Endodermal cell (in vitro differentiated cells): Measurements from ENCODE around the gene SND1. TPM values are rescaled to one million over a fixed set of nuclear protein-coding genes. Genes with fewer than 3 reads are reported as not detected.

Experiments
- DNase-seq: peaks from one replicate; pipeline ENCODE4 v3.0.0-alpha.2; 2017
- H3K27ac ChIP-seq: 2 replicates; pipeline ENCODE4 v1.5.1; 2013; ENCODE audit warnings: mild to moderate bottlenecking, low read depth, low read length, moderate library complexity
- H3K27me3 ChIP-seq: 2 replicates; pipeline ENCODE4 v1.6.1; 2013; ENCODE audit warnings: mild to moderate bottlenecking, low read length, moderate library complexity; ENCODE audit not compliant: insufficient read depth, control insufficient read depth, poor library complexity, severe bottlenecking
- H3K36me3 ChIP-seq: 2 replicates; pipeline ENCODE4 v1.7.0; 2013; ENCODE audit warnings: mild to moderate bottlenecking, low read length, moderate library complexity; ENCODE audit not compliant: control insufficient read depth, insufficient read depth
- H3K4me1 ChIP-seq: one replicate; pipeline ENCODE4 v1.7.0; 2013; ENCODE audit warnings: low read length; ENCODE audit not compliant: control insufficient read depth, insufficient read depth
- H3K4me3 ChIP-seq: 2 replicates; pipeline ENCODE4 v1.5.1; 2013; ENCODE audit warnings: mild to moderate bottlenecking, low read length, moderate library complexity
- H3K9ac ChIP-seq: 2 replicates; pipeline ENCODE4 v1.6.1; 2013; ENCODE audit warnings: mild to moderate bottlenecking, low read length, moderate library complexity; ENCODE audit not compliant: poor library complexity, severe bottlenecking; ENCODE audit errors: extremely low read depth
- H3K9me3 ChIP-seq: 2 replicates; pipeline ENCODE4 v1.6.1; 2013; ENCODE audit warnings: mild to moderate bottlenecking, low read length, moderate library complexity; ENCODE audit not compliant: control insufficient read depth
- H3K27ac Mint-ChIP-seq: 2 replicates; pipeline ENCODE4 v1.8.0; 2020; ENCODE audit warnings: mixed read lengths
- H3K27me3 Mint-ChIP-seq: 2 replicates; pipeline ENCODE4 v1.8.0; 2021; ENCODE audit warnings: mild to moderate bottlenecking, mixed read lengths; ENCODE audit not compliant: insufficient read depth
- H3K36me3 Mint-ChIP-seq: 2 replicates; pipeline ENCODE4 v1.8.0; 2020; ENCODE audit warnings: low read depth, mixed read lengths
- H3K4me1 Mint-ChIP-seq: 2 replicates; pipeline ENCODE4 v1.8.0; 2020; ENCODE audit warnings: mixed read lengths
- H3K4me3 Mint-ChIP-seq: 2 replicates; pipeline ENCODE4 v1.8.0; 2020; ENCODE audit warnings: mild to moderate bottlenecking, moderate library complexity, mixed read lengths
- H3K9me3 Mint-ChIP-seq: 2 replicates; pipeline ENCODE4 v1.8.0; 2020; ENCODE audit warnings: mild to moderate bottlenecking, mixed read lengths
- CTCF ChIP-seq: fragments of 200-600 bp; sonication (generic); conservative IDR thresholded peaks from 2 replicates; pipeline ENCODE4 v1.5.0; 2021; ENCODE audit warnings: antibody characterized with exemption, mild to moderate bottlenecking
- WGBS, 2 experiments: methylation state at CpG; one replicate each; pipeline versions ENCODE4 v1.1.5 to v1.1.7; 2013; ENCODE audit warnings: missing lambda C conversion rate in 2 of 2, mixed read lengths in 1 of 2; ENCODE audit not compliant: insufficient coverage in 1 of 2, insufficient read length in 1 of 2; 5-methylcytosine and 5-hydroxymethylcytosine counted together
- total RNA-seq, 2 donors: library from RNA; stranded (reverse); fragmentation: NEBNext Ultra II Directional in 1 of 2; extraction: Animal tissue kit (Norgen Biotek cat#: 25700) in 1 of 2; gene quantifications; 2 replicates in 1 of 2; 3 replicates in 1 of 2; pipeline ENCODE4 v1.2.1, GENCODE V29; 2021

SND1 gene
- total RNA-seq, 2 donors from 2014 or later, result 240 to 267 TPM

- no peak overlapping the region for H3K4me3 ChIP-seq
- peaks cover 13% of the 10 kb centered on the region for H3K4me1 Mint-ChIP-seq
These were observed 276.2 kb downstream of the SND1 start for GRCh38 chr7:127928222-127928621.

GRCh38 chr7:127928852-127929251, 276.9 kb downstream of the SND1 start:
- 95 to 98% methylated on average over 5 to 6 of the region's 6 CpGs for WGBS, 2 experiments
- no peak for DNase-seq
- Mint-ChIP-seq H3K27ac (no peak overlapping the region), H3K27me3 (no peaks in the 10 kb centered on the region), H3K4me3 (no peak overlapping the region), H3K9me3 (no peaks in the 10 kb centered on the region), H3K36me3 (peaks cover 35% of the 10 kb centered on the region), H3K4me1 (peaks cover 20% of the 10 kb centered on the region)
- Histone ChIP-seq H3K9me3 (peaks cover 17% of the 10 kb centered on the region), H3K27ac (no peak overlapping the region), H3K27me3 (no peaks in the 10 kb centered on the region), H3K4me3 (no peak overlapping the region), H3K36me3 (peaks cover 50% of the 10 kb centered on the region), H3K9ac (no peak overlapping the region), H3K4me1 (peaks cover under 1% of the 10 kb centered on the region)
- no peak for TF ChIP-seq CTCF

More at GRCh38 chr7:127928222-127928621, 276.2 kb downstream of the SND1 start:
- Histone ChIP-seq H3K36me3 (peaks cover 44% of the 10 kb centered on the region), H3K4me1 (no peaks in the 10 kb centered on the region), H3K9ac (no peak overlapping the region), H3K27me3 (no peaks in the 10 kb centered on the region), H3K9me3 (peaks cover 17% of the 10 kb centered on the region), H3K27ac (no peak overlapping the region)
- peaks cover 35% of the 10 kb centered on the region for H3K36me3 Mint-ChIP-seq
- H3K4me3 Mint-ChIP-seq, result no peak overlapping the region
- no peak for DNase-seq
- peak overlapping the region; percentile 62 for H3K27ac Mint-ChIP-seq
- no peaks in the 10 kb centered on the region for H3K27me3 Mint-ChIP-seq
- no peak for TF ChIP-seq CTCF
- WGBS, 2 experiments, result 84% methylated on average over 1 of the region's 3 CpGs; no CpG with 5 or more reads in 1 of the 2 experiments
- no peaks in the 10 kb centered on the region for H3K9me3 Mint-ChIP-seq

GRCh38 chr7:127930341-127931328, 278.6 kb downstream of the SND1 start:
- no peak overlapping the region for H3K27ac ChIP-seq
- Mint-ChIP-seq H3K9me3 (no peaks in the 10 kb centered on the region), H3K4me3 (no peak overlapping the region), H3K27me3 (no peaks in the 10 kb centered on the region), H3K27ac (no peak overlapping the region), H3K36me3 (peaks cover 35% of the 10 kb centered on the region), H3K4me1 (peaks cover 30% of the 10 kb centered on the region)
- H3K4me1 ChIP-seq, result peaks cover 4% of the 10 kb centered on the region
- peaks cover 17% of the 10 kb centered on the region for H3K9me3 ChIP-seq
- no peak for DNase-seq
- WGBS, 2 experiments, result 97 to 100% methylated on average over 1 to 3 of the region's 3 CpGs
- H3K9ac ChIP-seq, result no peak overlapping the region
- TF ChIP-seq CTCF, result no peak
- H3K27me3 ChIP-seq, result no peaks in the 10 kb centered on the region
- H3K4me3 ChIP-seq, result no peak overlapping the region
- peaks cover 57% of the 10 kb centered on the region for H3K36me3 ChIP-seq
